NCI-H2029 (cell line): ENCODE data around the gene U2AF2.
"Not testable (repeated sequence)": the region's sequence is repeated elsewhere in the genome, so short reads cannot be mapped to it uniquely, and the experiment has no call there.

Experiments
- DNase-seq: peaks from one replicate; lab custom pipeline; 2025; lab: John Stamatoyannopoulos, UW

The U2AF2 gene

GRCh38 chr19:55712804-55713631, 58.2 kb downstream of the U2AF2 start:
- DNase-seq: no peak

DNA sequence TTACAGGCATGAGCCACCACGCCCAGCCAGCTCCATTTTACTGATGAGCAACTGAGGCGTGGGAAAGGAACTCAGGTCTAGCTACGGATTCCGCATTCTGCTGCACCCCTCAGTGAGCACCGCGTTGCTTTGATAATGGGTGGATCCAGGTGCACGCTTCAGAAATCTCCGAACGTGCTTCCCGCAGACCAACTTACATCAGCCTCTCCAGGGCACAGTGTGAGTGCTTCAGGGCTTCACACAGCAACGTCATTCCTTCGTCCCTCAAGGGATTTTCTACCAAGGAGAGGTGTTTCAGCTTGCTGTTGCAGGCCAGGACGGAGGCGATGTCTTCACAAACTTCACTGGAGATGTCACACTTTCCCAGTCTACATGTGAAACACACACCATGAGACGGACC, 61.7 kb downstream of the U2AF2 start:
- DNase-seq: no peak

GRCh38 chr19:55717251-55717650, 62.4 kb downstream of the U2AF2 start:
- no peak for DNase-seq

DNA sequence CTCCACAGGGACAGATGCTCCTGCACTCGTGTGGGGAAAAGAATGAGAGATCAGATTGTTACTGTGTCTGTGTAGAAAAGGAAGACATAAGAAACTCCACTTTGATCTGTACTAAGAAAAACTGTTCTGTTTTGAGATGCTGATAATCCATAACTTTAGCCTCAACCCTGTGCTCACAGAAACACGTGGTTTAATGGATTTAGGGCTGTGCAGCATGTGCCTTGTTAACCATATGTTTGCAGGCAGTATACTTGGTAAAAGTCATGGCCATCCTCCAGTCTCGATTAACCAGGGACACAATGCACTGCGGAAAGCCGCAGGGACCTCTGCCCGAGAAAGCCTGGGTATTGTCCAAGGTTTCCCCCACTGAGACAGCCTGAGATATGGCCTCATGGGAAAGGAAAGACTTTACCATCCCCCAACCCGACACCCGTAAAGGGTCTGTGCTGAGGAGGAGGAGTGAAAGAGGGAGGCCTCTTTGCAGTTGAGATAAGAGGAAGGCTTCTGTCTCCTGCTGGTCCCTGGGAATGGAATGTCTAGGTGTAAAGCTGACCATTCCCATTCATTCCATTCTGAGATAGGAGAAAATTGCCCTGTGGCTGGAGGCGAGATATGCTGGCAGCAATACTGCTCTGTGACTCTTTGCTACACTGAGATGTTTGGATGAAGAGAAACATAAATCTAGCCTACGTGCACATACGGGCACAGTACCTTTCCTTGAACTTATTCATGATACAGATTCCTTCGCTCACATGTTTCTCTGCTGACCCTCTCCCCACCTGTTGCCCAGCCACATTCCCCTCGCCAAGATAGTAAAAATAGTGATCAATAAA, 63.3 kb downstream of the U2AF2 start:
- DNase-seq: not testable (repeated sequence)

GRCh38 chr19:55720214-55720746, 65.4 kb downstream of the U2AF2 start:
- no peak for DNase-seq

- DNase-seq: no peak
Observed at GRCh38 chr19:55720801-55721200, 66.0 kb downstream of the U2AF2 start.

- DNase-seq: no peak
Observed at GRCh38 chr19:55723491-55723890, 68.7 kb downstream of the U2AF2 start.
